Thymus (tissue), 11 donors: ENCODE measurements around the gene KIF15. TPM values are rescaled to one million over a fixed set of nuclear protein-coding genes. Genes with fewer than 3 reads are reported as not detected.
A peak's percentile ranks its signal among the peaks of the same experiment; 100 is the strongest.

ENCODE experiments used
- DNase-seq, 9 donors: peaks; one replicate each; pipeline ENCODE4 v3.0.0-alpha.2; 2013; ENCODE audit warnings: low spot score in 9 of 9, low read depth in 6 of 9, missing footprints in 1 of 9
- H3K27ac ChIP-seq, 2 donors: one replicate each; pipeline ENCODE4 v1.5.1; 2013; ENCODE audit warnings: control low read depth in 1 of 2, low read depth in 1 of 2, low read length in 1 of 2, mild to moderate bottlenecking in 1 of 2, moderate library complexity in 1 of 2
- H3K27me3 ChIP-seq, 2 donors: one replicate each; pipeline ENCODE4 v1.5.1; 2013; ENCODE audit warnings: low read length in 1 of 2; ENCODE audit not compliant: control insufficient read depth in 2 of 2, insufficient read depth in 1 of 2
- H3K36me3 ChIP-seq, 2 donors: one replicate each; pipeline ENCODE4 v1.5.1; 2013; ENCODE audit warnings: low read length in 1 of 2, mild to moderate bottlenecking in 1 of 2, moderate library complexity in 1 of 2; ENCODE audit not compliant: control insufficient read depth in 2 of 2, insufficient read depth in 2 of 2
- H3K4me1 ChIP-seq, 2 donors: one replicate each; pipeline ENCODE4 v1.5.1; 2013; ENCODE audit warnings: low read length in 2 of 2; ENCODE audit not compliant: control insufficient read depth in 2 of 2, insufficient read depth in 2 of 2
- H3K4me3 ChIP-seq, 2 donors: one replicate each; pipeline ENCODE4 v1.5.1; 2013; ENCODE audit warnings: low read length in 2 of 2, control low read depth in 1 of 2, mild to moderate bottlenecking in 1 of 2
- H3K9me3 ChIP-seq, 2 donors: one replicate each; pipeline ENCODE4 v1.5.1; 2013; ENCODE audit warnings: low read length in 1 of 2, mild to moderate bottlenecking in 1 of 2; ENCODE audit not compliant: control insufficient read depth in 2 of 2, insufficient read depth in 1 of 2
- WGBS: extraction: QIAGEN DNeasy Blood & Tissue Kit; methylation state at CpG from one replicate; pipeline ENCODE4 v1.1.7; 2013; 5-methylcytosine and 5-hydroxymethylcytosine counted together
- polyA plus RNA-seq: library from polyadenylated mRNA; stranded (reverse); fragments of 200-250 nt; gene quantifications from one replicate; pipeline ENCODE4 v1.2.3, GENCODE V29; 2013
- total RNA-seq: library from RNA; stranded (reverse); fragments of 120-200 nt; gene quantifications from one replicate; pipeline ENCODE4 v1.2.4, GENCODE V29; 2013
- donor health status: healthy.

Gene KIF15
- total and polyA plus RNA-seq, 2 donors = 3.6 to 43.4 TPM

- WGBS = 97% methylated on average over 3 of the region's 3 CpGs
- no peak overlapping the region for H3K4me3 ChIP-seq
- no peaks in the 10 kb centered on the region for H3K27me3 ChIP-seq
- DNase-seq = no peak
- peaks cover 0 to 1% of the 10 kb centered on the region in 2 donors for H3K4me1 ChIP-seq
- peaks cover 5 to 7% of the 10 kb centered on the region in 2 donors for H3K36me3 ChIP-seq
- H3K27ac ChIP-seq = no peak overlapping the region
- H3K9me3 ChIP-seq = peaks cover 3 to 17% of the 10 kb centered on the region in 2 donors
Observed at GRCh38 chr3:44734646-44735168, 26.9 kb upstream of the KIF15 start.

- Histone ChIP-seq H3K9me3 (peaks cover 3 to 22% of the 10 kb centered on the region in 2 donors), H3K27me3 (no peaks in the 10 kb centered on the region), H3K27ac (peak overlapping the region; percentile 76 to 86), H3K4me1 (peaks cover 4 to 9% of the 10 kb centered on the region in 2 donors), H3K4me3 (peak overlapping the region; percentile 70 to 81), H3K36me3 (peaks cover 10 to 21% of the 10 kb centered on the region in 2 donors)
- peak in 4 of 9 donors; percentile 11 to 28 (median 22) for DNase-seq
- WGBS = 3% methylated on average over 15 of the region's 15 CpGs
Observed at GRCh38 chr3:44761101-44761423, 532 bp upstream of the KIF15 start.

- Histone ChIP-seq H3K9me3 (peaks cover 3 to 22% of the 10 kb centered on the region in 2 donors), H3K36me3 (peaks cover 20 to 25% of the 10 kb centered on the region in 2 donors), H3K27ac (peak overlapping the region in 1 of 2 donors; percentile 55), H3K4me3 (peak overlapping the region; percentile 70 to 81), H3K27me3 (no peaks in the 10 kb centered on the region), H3K4me1 (peaks cover 4 to 9% of the 10 kb centered on the region in 2 donors)
- peak in 4 of 9 donors; percentile 2 to 13 (median 5) for DNase-seq
- WGBS = 2% methylated on average over 9 of the region's 9 CpGs
Observed at GRCh38 chr3:44762170-44762677, 630 bp downstream of the KIF15 start.

GRCh38 chr3:44762690-44763089 lies 1.1 kb downstream of the KIF15 start:
- H3K4me3 ChIP-seq = peak overlapping the region; percentile 70 to 81
- DNase-seq = no peak
- H3K27ac ChIP-seq = no peak overlapping the region
- H3K36me3 ChIP-seq = peaks cover 24 to 27% of the 10 kb centered on the region in 2 donors
- H3K9me3 ChIP-seq = peaks cover 3 to 24% of the 10 kb centered on the region in 2 donors
- no peaks in the 10 kb centered on the region for H3K27me3 ChIP-seq
- H3K4me1 ChIP-seq = peaks cover 4 to 9% of the 10 kb centered on the region in 2 donors
- 56% methylated on average over 5 of the region's 5 CpGs for WGBS

GRCh38 chr3:44764248-44764647 lies 2.7 kb downstream of the KIF15 start:
- H3K36me3 ChIP-seq = peaks cover 30 to 33% of the 10 kb centered on the region in 2 donors
- no peak for DNase-seq
- H3K9me3 ChIP-seq = peaks cover 3 to 30% of the 10 kb centered on the region in 2 donors
- no peak overlapping the region for H3K4me3 ChIP-seq
- H3K27me3 ChIP-seq = no peaks in the 10 kb centered on the region
- H3K27ac ChIP-seq = no peak overlapping the region
- H3K4me1 ChIP-seq = peaks cover 4 to 9% of the 10 kb centered on the region in 2 donors

- WGBS = 100% methylated on average over 1 of the region's 1 CpG
- Histone ChIP-seq H3K9me3 (peaks cover 1 to 23% of the 10 kb centered on the region in 2 donors), H3K27ac (no peak overlapping the region), H3K36me3 (peaks cover 33 to 47% of the 10 kb centered on the region in 2 donors), H3K4me3 (no peak overlapping the region), H3K4me1 (no peaks in the 10 kb centered on the region), H3K27me3 (no peaks in the 10 kb centered on the region)
- no peak for DNase-seq
Observed at GRCh38 chr3:44771424-44772098, 10.0 kb downstream of the KIF15 start.

- 97% methylated on average over 1 of the region's 1 CpG for WGBS
- H3K9me3 ChIP-seq = peaks cover 1 to 23% of the 10 kb centered on the region in 2 donors
- H3K4me1 ChIP-seq = no peaks in the 10 kb centered on the region
- H3K27ac ChIP-seq = no peak overlapping the region
- H3K27me3 ChIP-seq = no peaks in the 10 kb centered on the region
- DNase-seq = no peak
- H3K4me3 ChIP-seq = no peak overlapping the region
- H3K36me3 ChIP-seq = peaks cover 30 to 49% of the 10 kb centered on the region in 2 donors
Observed at GRCh38 chr3:44772099-44772442, 10.5 kb downstream of the KIF15 start.

GRCh38 chr3:44782891-44783290 lies 21.3 kb downstream of the KIF15 start:
- no peaks in the 10 kb centered on the region for H3K27me3 ChIP-seq
- H3K36me3 ChIP-seq = peaks cover 29 to 68% of the 10 kb centered on the region in 2 donors
- no peak overlapping the region for H3K27ac ChIP-seq
- H3K4me3 ChIP-seq = no peak overlapping the region
- H3K9me3 ChIP-seq = no peaks in the 10 kb centered on the region
- WGBS = 98% methylated on average over 4 of the region's 4 CpGs
- H3K4me1 ChIP-seq = no peaks in the 10 kb centered on the region
- no peak for DNase-seq

- peaks cover 51 to 71% of the 10 kb centered on the region in 2 donors for H3K36me3 ChIP-seq
- no peak overlapping the region for H3K27ac ChIP-seq
- DNase-seq = no peak
- no peak overlapping the region for H3K4me3 ChIP-seq
- no peaks in the 10 kb centered on the region for H3K4me1 ChIP-seq
- 98% methylated on average over 4 of the region's 4 CpGs for WGBS
- no peaks in the 10 kb centered on the region for H3K9me3 ChIP-seq
- H3K27me3 ChIP-seq = no peaks in the 10 kb centered on the region
Observed at GRCh38 chr3:44795197-44795596, 33.6 kb downstream of the KIF15 start.
